GM13977 (cell line): ENCODE measurements around the gene MAP10.

Experiments used
- DNase-seq: peaks from one replicate; pipeline ENCODE4 v3.0.0; 2012; ENCODE audit warnings: low spot score
- CTCF ChIP-seq: IDR thresholded peaks from 2 replicates; pipeline ENCODE4 v1.5.1; 2012; ENCODE audit warnings: mild to moderate bottlenecking, control low read depth; ENCODE audit not compliant: insufficient read depth; ENCODE audit errors: extremely low read depth, missing control alignments
- in situ Hi-C: fragments of 300-500 bp; cut with MboI; formaldehyde crosslinking; loops from one replicate; pipeline ENCODE4 v1.12.0; 2022; ENCODE audit warnings: low sequenced_read_pairs, low pct_unique_long_range_greater_than_20kb, mixed read lengths, inconsistent platforms; ENCODE audit not compliant: unreplicated experiment

MAP10 gene

GRCh38 chr1:232795497-232796053 lies 9.6 kb upstream of the MAP10 start:
- DNase-seq, result no peak
- in situ Hi-C loops, result no loop called here
- no peak for TF ChIP-seq CTCF

- no peak for DNase-seq
- no peak for TF ChIP-seq CTCF
- in situ Hi-C loops, result no loop called here
These were observed 7.2 kb upstream of the MAP10 start for GRCh38 chr1:232797856-232798510.

GRCh38 chr1:232798920-232799319 lies 6.3 kb upstream of the MAP10 start:
- no peak for DNase-seq
- no peak for TF ChIP-seq CTCF
- in situ Hi-C loops, result no loop called here

- in situ Hi-C loops, result no loop called here
- TF ChIP-seq CTCF, result no peak
- no peak for DNase-seq
These were observed 932 bp downstream of the MAP10 start for GRCh38 chr1:232806186-232806510.

- in situ Hi-C loops, result no loop called here
- TF ChIP-seq CTCF, result no peak
- no peak for DNase-seq
These were observed 5.6 kb downstream of the MAP10 start for GRCh38 chr1:232810856-232811255.

GRCh38 chr1:232812560-232812959 lies 7.3 kb downstream of the MAP10 start:
- in situ Hi-C loops, result no loop called here
- no peak for DNase-seq
- no peak for TF ChIP-seq CTCF
